ENCODE measurements around the gene CDK17.

Gene CDK17

GRCh38 chr12:96250119-96250685 lies 150.0 kb downstream of the CDK17 start:
- peaks cover 47% of the 10 kb centered on the region for H3K36me3 Mint-ChIP-seq (ENCODE audit: low read depth)
- no peak overlapping the region for H3K4me3 Mint-ChIP-seq
- ATAC-seq, result no peak
- peak overlapping the region; percentile 6 for H3K27ac Mint-ChIP-seq
- no peaks in the 10 kb centered on the region for H3K9me3 Mint-ChIP-seq
- no peak for DNase-seq
- peaks cover 17% of the 10 kb centered on the region for H3K4me1 Mint-ChIP-seq
- no peaks in the 10 kb centered on the region for H3K27me3 Mint-ChIP-seq

DNA sequence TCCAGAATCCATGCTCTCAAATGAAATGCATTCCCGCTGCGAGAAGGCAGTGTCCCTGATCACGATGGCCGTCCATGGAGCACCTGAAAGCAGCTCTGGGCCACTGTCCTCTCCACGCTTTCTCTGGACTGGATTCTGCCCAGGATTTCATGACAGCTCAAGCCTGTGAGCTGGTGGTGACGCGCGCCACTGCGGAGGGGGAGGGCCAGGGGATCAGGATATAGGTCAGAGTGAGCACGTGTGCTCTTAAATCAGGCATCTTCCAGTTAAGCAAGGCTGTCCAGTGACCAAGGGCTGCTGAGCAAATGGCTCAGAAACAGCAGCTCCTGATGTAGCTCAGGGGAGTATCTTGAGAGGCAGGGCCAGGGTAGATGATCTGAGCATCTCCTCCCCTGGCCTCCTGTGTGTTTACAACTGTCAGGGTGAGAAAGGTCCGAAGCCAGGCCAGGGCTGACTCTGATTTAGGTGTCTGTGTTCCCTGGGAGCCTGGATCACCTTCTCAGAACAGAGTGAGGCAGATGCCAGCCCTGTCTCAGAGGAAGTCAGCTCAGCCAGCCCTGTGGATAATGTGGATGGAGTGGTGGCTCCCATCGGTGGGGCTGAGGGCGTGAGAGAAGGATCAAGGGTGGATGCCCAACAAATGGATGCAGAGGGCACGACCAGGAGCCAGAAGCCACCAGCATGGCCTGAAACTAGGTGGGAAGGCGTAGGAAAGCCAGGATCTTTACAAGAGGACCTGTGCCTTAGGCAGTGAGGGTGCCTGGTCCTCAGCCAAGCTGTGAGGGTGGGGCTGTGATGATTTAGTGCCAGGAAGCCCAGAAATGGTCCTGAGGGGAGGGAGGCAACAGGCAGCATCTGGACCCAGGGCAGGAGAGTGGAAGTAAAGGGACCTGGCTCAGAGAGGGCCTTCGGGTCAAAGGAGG lies 150.8 kb downstream of the CDK17 start:
- ATAC-seq (no peak), DNase-seq (no peak)
- Mint-ChIP-seq H3K4me3 (no peak overlapping the region), H3K36me3 (ENCODE audit: low read depth) (peaks cover 47% of the 10 kb centered on the region), H3K27me3 (no peaks in the 10 kb centered on the region), H3K27ac (peak overlapping the region; percentile 48), H3K4me1 (peaks cover 12% of the 10 kb centered on the region), H3K9me3 (no peaks in the 10 kb centered on the region)

DNA sequence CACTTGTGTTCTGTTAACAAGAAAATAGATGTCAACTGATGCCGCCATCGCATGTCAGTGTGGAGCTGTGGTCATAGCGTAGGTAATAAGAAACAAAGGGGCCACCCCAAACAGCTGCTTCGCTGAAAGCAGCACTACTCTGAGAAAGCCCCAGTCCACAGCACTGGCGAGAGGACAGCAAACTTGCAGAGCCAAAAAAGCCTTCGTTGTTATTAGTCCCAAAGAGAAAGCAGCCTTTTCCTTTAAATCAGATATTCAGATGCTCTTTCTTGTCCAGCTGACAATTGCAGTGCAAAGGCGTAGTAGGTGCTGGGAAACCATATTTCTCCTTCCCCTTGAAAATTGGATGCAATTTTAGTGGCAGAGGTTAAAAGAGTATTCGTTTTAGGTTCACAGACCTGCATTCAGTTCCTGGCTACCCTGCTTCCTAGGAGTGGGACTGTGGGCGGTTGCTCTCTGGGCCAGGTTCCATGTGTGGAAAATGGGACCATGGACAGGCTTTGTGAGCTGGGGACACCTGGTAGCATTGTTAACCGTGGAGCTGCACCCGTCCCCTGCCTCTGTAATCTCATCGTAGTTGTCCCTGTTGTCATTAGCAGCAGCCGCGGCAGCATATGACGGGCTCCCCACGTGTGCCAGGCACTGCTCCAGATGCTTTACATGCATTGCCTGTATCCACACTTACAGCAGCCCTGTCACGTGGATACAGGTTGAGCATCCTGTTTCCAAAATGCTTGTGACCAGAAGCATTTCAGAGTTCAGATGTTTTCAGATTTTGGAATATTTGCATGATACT lies 151.9 kb downstream of the CDK17 start:
- Mint-ChIP-seq H3K36me3 (ENCODE audit: low read depth) (peaks cover 44% of the 10 kb centered on the region), H3K4me1 (peaks cover 13% of the 10 kb centered on the region), H3K27me3 (no peaks in the 10 kb centered on the region), H3K27ac (no peak overlapping the region), H3K9me3 (no peaks in the 10 kb centered on the region), H3K4me3 (no peak overlapping the region)
- ATAC-seq (no peak), DNase-seq (no peak)

DNA sequence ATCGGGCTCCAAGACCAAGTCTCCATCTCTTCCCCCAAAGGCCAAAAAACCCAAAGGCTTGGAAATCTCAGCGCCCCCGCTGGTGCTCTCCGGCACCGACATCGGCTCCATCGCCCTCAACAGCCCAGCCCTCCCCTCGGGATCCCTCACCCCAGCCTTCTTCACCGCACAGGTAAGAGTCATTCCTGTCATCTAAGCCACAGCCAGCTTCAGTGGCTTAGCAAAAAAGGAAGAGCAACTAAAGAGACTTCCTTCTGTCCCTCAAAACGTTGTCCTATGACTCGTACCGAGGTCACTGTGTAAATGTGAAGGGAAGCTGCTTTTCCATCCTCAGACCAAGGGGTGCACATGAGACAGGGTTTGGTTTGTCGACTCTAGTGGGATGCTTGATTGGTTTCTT lies 152.7 kb downstream of the CDK17 start:
- Mint-ChIP-seq H3K4me3 (no peak overlapping the region), H3K27me3 (no peaks in the 10 kb centered on the region), H3K4me1 (peaks cover 20% of the 10 kb centered on the region), H3K36me3 (ENCODE audit: low read depth) (peaks cover 40% of the 10 kb centered on the region), H3K9me3 (no peaks in the 10 kb centered on the region), H3K27ac (peak overlapping the region; percentile 79)
- DNase-seq (peak; percentile 22), ATAC-seq (peak; percentile 81)

- H3K4me3 Mint-ChIP-seq, result no peak overlapping the region
- no peaks in the 10 kb centered on the region for H3K27me3 Mint-ChIP-seq
- ATAC-seq (no peak), DNase-seq (no peak)
- peaks cover 26% of the 10 kb centered on the region for H3K4me1 Mint-ChIP-seq
- H3K9me3 Mint-ChIP-seq, result no peaks in the 10 kb centered on the region
- H3K27ac Mint-ChIP-seq, result no peak overlapping the region
- H3K36me3 Mint-ChIP-seq (ENCODE audit: low read depth), result peaks cover 35% of the 10 kb centered on the region
These were observed 153.2 kb downstream of the CDK17 start for GRCh38 chr12:96246926-96247505.

GRCh38 chr12:96244826-96245225 lies 155.4 kb downstream of the CDK17 start:
- Mint-ChIP-seq H3K27ac (peak overlapping the region; percentile 53), H3K4me1 (peaks cover 39% of the 10 kb centered on the region), H3K27me3 (no peaks in the 10 kb centered on the region), H3K9me3 (no peaks in the 10 kb centered on the region), H3K4me3 (no peak overlapping the region), H3K36me3 (ENCODE audit: low read depth) (peaks cover 26% of the 10 kb centered on the region)
- DNase-seq (no peak), ATAC-seq (no peak)

GRCh38 chr12:96242597-96242996 lies 157.6 kb downstream of the CDK17 start:
- Mint-ChIP-seq H3K27ac (peak overlapping the region; percentile 41), H3K4me1 (peaks cover 46% of the 10 kb centered on the region), H3K27me3 (no peaks in the 10 kb centered on the region), H3K36me3 (ENCODE audit: low read depth) (peaks cover 20% of the 10 kb centered on the region), H3K4me3 (no peak overlapping the region), H3K9me3 (no peaks in the 10 kb centered on the region)
- ATAC-seq (no peak), DNase-seq (no peak)

- Mint-ChIP-seq H3K4me1 (peaks cover 48% of the 10 kb centered on the region), H3K4me3 (no peak overlapping the region), H3K36me3 (ENCODE audit: low read depth) (peaks cover 12% of the 10 kb centered on the region), H3K9me3 (no peaks in the 10 kb centered on the region), H3K27me3 (no peaks in the 10 kb centered on the region), H3K27ac (peak overlapping the region; percentile 66)
- DNase-seq (peak; percentile 38), ATAC-seq (peak; percentile 74)
These were observed 158.4 kb downstream of the CDK17 start for GRCh38 chr12:96241846-96242256.

- no peak for ATAC-seq
- Mint-ChIP-seq H3K27me3 (no peaks in the 10 kb centered on the region), H3K4me1 (peaks cover 52% of the 10 kb centered on the region), H3K36me3 (ENCODE audit: low read depth) (peaks cover 8% of the 10 kb centered on the region), H3K27ac (peak overlapping the region; percentile 66), H3K9me3 (no peaks in the 10 kb centered on the region), H3K4me3 (no peak overlapping the region)
- DNase-seq, result no peak
These were observed 158.8 kb downstream of the CDK17 start for GRCh38 chr12:96241431-96241830.

GRCh38 chr12:96240656-96241055 lies 159.6 kb downstream of the CDK17 start:
- Mint-ChIP-seq H3K4me1 (peaks cover 59% of the 10 kb centered on the region), H3K36me3 (ENCODE audit: low read depth) (peaks cover 7% of the 10 kb centered on the region), H3K9me3 (no peaks in the 10 kb centered on the region), H3K27me3 (no peaks in the 10 kb centered on the region), H3K4me3 (no peak overlapping the region), H3K27ac (no peak overlapping the region)
- ATAC-seq, result no peak
- no peak for DNase-seq

DNA sequence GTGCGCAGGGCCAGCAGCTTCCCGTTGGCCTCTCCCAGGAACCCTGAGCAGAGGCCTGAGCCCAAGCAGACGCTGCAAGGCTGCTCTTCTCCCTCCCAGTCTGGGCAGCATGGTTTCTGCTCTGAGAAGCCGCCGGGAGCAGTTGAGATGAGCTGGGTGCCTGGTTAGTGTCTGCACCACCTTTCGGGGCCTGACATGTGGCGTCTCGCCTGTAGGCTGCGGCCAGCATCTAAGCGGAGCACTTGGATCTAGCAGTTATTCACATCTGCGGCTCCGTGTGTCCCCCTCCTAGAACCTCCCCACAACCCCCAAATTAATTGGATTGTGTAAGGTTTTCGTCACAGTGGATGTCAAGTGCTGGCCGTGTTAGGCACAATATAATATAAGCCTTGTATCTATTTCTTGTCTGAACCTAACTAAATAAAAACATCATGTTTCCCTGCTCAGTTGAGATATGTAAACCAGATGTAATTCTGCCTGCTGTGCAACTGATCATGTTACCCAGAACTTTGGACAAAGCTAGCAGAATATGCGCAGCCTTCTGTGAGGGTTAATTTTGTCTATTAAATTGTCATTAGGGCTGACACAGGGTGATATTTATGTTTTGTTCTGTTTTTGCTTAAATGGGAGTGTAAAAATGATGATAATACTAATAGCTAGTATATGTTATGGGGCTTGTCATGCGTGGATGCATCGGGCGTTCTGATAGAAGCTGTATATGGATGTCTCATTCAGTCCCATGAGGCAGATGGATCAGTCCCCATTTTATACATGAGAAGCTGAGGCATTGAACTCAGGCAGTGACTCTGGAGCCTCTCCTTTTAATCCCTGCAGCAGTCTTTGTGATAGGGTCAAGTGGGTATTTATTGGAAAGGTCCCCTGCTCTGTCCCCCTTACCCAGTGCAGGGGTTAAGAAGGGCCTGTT lies 160.3 kb downstream of the CDK17 start:
- ATAC-seq, result no peak
- Mint-ChIP-seq H3K4me1 (peaks cover 65% of the 10 kb centered on the region), H3K27me3 (no peaks in the 10 kb centered on the region), H3K27ac (no peak overlapping the region), H3K9me3 (no peaks in the 10 kb centered on the region), H3K4me3 (no peak overlapping the region), H3K36me3 (ENCODE audit: low read depth) (peaks cover 7% of the 10 kb centered on the region)
- no peak for DNase-seq

DNA sequence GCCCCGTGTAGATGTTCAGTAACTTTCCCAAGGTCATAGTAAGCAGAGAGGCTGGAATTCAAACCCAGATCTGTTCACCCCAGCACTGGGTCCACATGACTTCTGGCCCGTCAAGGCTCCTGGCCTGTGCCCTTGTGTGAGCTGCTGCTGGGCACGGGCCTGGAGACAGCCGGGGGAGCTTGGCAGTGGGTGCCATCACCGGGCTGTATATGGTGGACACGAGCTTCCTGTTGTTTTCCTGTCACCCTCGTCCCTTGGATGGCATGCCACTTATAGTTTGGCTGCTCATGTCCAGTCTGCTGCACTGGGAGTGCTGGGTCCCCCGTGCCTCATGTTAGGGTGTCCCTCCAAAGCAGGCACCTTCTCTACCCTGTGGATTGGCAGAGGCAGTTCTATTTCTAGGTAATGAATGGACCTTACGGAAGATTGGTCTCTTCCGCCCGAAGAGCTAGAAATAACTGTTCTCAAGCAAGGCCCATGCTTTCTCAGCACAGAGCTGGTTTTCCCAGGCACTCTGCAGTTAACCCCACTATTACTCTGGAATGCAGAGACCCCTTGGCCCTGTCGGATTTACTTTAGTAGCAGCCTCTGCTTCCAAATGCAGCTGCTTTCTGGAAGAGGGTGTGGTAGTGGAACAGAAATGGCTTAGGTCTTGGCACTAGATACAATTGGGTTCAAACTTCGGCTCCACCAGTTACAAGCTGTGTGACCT lies 161.7 kb downstream of the CDK17 start:
- H3K4me3 Mint-ChIP-seq, result no peak overlapping the region
- ATAC-seq, result no peak
- DNase-seq, result no peak
- peaks cover 70% of the 10 kb centered on the region for H3K4me1 Mint-ChIP-seq
- no peaks in the 10 kb centered on the region for H3K9me3 Mint-ChIP-seq
- peaks cover 7% of the 10 kb centered on the region for H3K36me3 Mint-ChIP-seq (ENCODE audit: low read depth)
- no peaks in the 10 kb centered on the region for H3K27me3 Mint-ChIP-seq
- H3K27ac Mint-ChIP-seq, result no peak overlapping the region

- peaks cover 7% of the 10 kb centered on the region for H3K36me3 Mint-ChIP-seq (ENCODE audit: low read depth)
- H3K4me1 Mint-ChIP-seq, result peaks cover 63% of the 10 kb centered on the region
- ATAC-seq (peak; percentile 81), DNase-seq (peak; percentile 58)
- H3K4me3 Mint-ChIP-seq, result peak overlapping the region; percentile 41
- no peaks in the 10 kb centered on the region for H3K9me3 Mint-ChIP-seq
- no peaks in the 10 kb centered on the region for H3K27me3 Mint-ChIP-seq
- H3K27ac Mint-ChIP-seq, result peak overlapping the region; percentile 80
These were observed 162.7 kb downstream of the CDK17 start for GRCh38 chr12:96237465-96238077.

All from activated naive CD8-positive, alpha-beta T cell treated with anti-CD3 and anti-CD28 coated beads, Interleukin-2, amount 50 U/mL, for 24 hours (primary cell).